CD14-positive monocyte (primary cell): Measurements from ENCODE around the gene TTC21A. TPM values are rescaled to one million over a fixed set of nuclear protein-coding genes. Genes with fewer than 3 reads are reported as not detected.
A peak's percentile ranks its signal among the peaks of the same experiment; 100 is the strongest.

Experiments
- DNase-seq, 3 donors: peaks; one replicate each; pipeline ENCODE4 v3.0.0-alpha.2; 2011 to 2022
- H2AFZ ChIP-seq: 2 replicates; pipeline ENCODE4 v1.6.0; 2012; ENCODE audit warnings: mild to moderate bottlenecking, low read depth, low read length, inconsistent platforms; ENCODE audit not compliant: insufficient read depth, poor library complexity, severe bottlenecking
- H3K27ac ChIP-seq, 2 donors: 1 replicate in 1 of 2; 2 replicates in 1 of 2; pipeline ENCODE4 v1.5.1; 2012 to 2013; ENCODE audit warnings: low read length in 2 of 2, control low read depth in 1 of 2, inconsistent platforms in 1 of 2, low read depth in 1 of 2, mild to moderate bottlenecking in 1 of 2
- H3K27me3 ChIP-seq, 2 donors: one replicate each; pipeline versions ENCODE4 v1.6.0 to v1.6.1; 2011 to 2013; ENCODE audit warnings: low read length in 2 of 2; ENCODE audit not compliant: control insufficient read depth in 2 of 2, insufficient read depth in 2 of 2
- H3K36me3 ChIP-seq, 2 donors: replicated peaks in 1 of 2; 1 replicate in 1 of 2; 2 replicates in 1 of 2; pipeline versions ENCODE4 v1.5.1 to v1.6.1; 2012 to 2013; ENCODE audit warnings: low read length in 2 of 2, control low read depth in 1 of 2, inconsistent platforms in 1 of 2, mild to moderate bottlenecking in 1 of 2; ENCODE audit not compliant: insufficient read depth in 2 of 2, control insufficient read depth in 1 of 2
- H3K4me1 ChIP-seq, 2 donors: 1 replicate in 1 of 2; 2 replicates in 1 of 2; pipeline versions ENCODE4 v1.5.1 to v1.6.1; 2012 to 2013; ENCODE audit warnings: low read length in 2 of 2, control low read depth in 1 of 2, inconsistent platforms in 1 of 2, mild to moderate bottlenecking in 1 of 2, moderate library complexity in 1 of 2; ENCODE audit not compliant: insufficient read depth in 2 of 2, control insufficient read depth in 1 of 2
- H3K4me2 ChIP-seq: replicated peaks from 2 replicates; pipeline ENCODE3; 2012; ENCODE audit warnings: low read length, moderate library complexity, mild to moderate bottlenecking; ENCODE audit not compliant: poor library complexity, severe bottlenecking; ENCODE audit errors: extremely low read depth
- H3K4me3 ChIP-seq, 3 experiments: fragments of 200-600 bp in 1 of 3; sonication (generic) in 1 of 3; replicated peaks in 1 of 3; 1 replicate in 2 of 3; 2 replicates in 1 of 3; pipeline ENCODE4 v1.5.1; 2011 to 2013; ENCODE audit warnings: low read length in 3 of 3, mild to moderate bottlenecking in 3 of 3, control low read depth in 2 of 3, low read depth in 2 of 3, inconsistent platforms in 1 of 3, moderate library complexity in 1 of 3
- H3K79me2 ChIP-seq: 2 replicates; pipeline ENCODE4 v1.6.0; 2012; ENCODE audit warnings: mild to moderate bottlenecking, control low read depth, inconsistent platforms, low read length, moderate library complexity; ENCODE audit not compliant: insufficient read depth
- H3K9ac ChIP-seq: 2 replicates; pipeline ENCODE4 v1.6.0; 2017; ENCODE audit warnings: low read length, mild to moderate bottlenecking; ENCODE audit not compliant: insufficient read depth, poor library complexity, severe bottlenecking
- H3K9me3 ChIP-seq, 2 donors: replicated peaks in 1 of 2; 1 replicate in 1 of 2; 2 replicates in 1 of 2; pipeline versions ENCODE4 v1.5.1 to v1.6.1; 2012 to 2013; ENCODE audit warnings: low read length in 2 of 2, control low read depth in 1 of 2; ENCODE audit not compliant: control insufficient read depth in 1 of 2, insufficient read depth in 1 of 2
- H4K20me1 ChIP-seq: 2 replicates; pipeline ENCODE4 v1.6.0; 2012; ENCODE audit warnings: mild to moderate bottlenecking, low read length, control low read depth, moderate library complexity; ENCODE audit not compliant: insufficient read depth
- H3K27ac Mint-ChIP-seq, 7 donors: one replicate each; pipeline ENCODE4 v1.8.0; 2020; ENCODE audit warnings: mild to moderate bottlenecking in 7 of 7, mixed read lengths in 7 of 7, moderate library complexity in 6 of 7, inconsistent platforms in 2 of 7
- H3K27me3 Mint-ChIP-seq, 3 donors: one replicate each; pipeline ENCODE4 v1.8.0; 2021 to 2022; ENCODE audit warnings: low read depth in 3 of 3, mild to moderate bottlenecking in 3 of 3, mixed read lengths in 3 of 3, moderate library complexity in 3 of 3, inconsistent platforms in 1 of 3
- H3K36me3 Mint-ChIP-seq, 2 donors: one replicate each; pipeline ENCODE4 v1.8.0; 2020; ENCODE audit warnings: mixed read lengths in 2 of 2, inconsistent platforms in 1 of 2, mild to moderate bottlenecking in 1 of 2
- H3K4me1 Mint-ChIP-seq: one replicate; pipeline ENCODE4 v1.8.0; 2020; ENCODE audit warnings: mild to moderate bottlenecking, mixed read lengths
- H3K4me3 Mint-ChIP-seq, 2 donors: one replicate each; pipeline ENCODE4 v1.8.0; 2020; ENCODE audit warnings: mild to moderate bottlenecking in 2 of 2, mixed read lengths in 2 of 2, moderate library complexity in 1 of 2
- H3K9me3 Mint-ChIP-seq, 7 donors: one replicate each; pipeline ENCODE4 v1.8.0; 2020 to 2022; ENCODE audit warnings: mixed read lengths in 7 of 7, mild to moderate bottlenecking in 6 of 7, moderate library complexity in 6 of 7, inconsistent platforms in 2 of 7
- CTCF ChIP-seq: fragments of 200-600 bp; IDR thresholded peaks from one replicate; pipeline ENCODE4 v1.8.0; 2022; ENCODE audit warnings: antibody characterized with exemption, mild to moderate bottlenecking
- WGBS: methylation state at CpG from one replicate; pipeline ENCODE4 v1.1.5; 2013; ENCODE audit warnings: missing lambda C conversion rate; ENCODE audit not compliant: insufficient coverage; 5-methylcytosine and 5-hydroxymethylcytosine counted together
- intact Hi-C, 2 donors: fragments of 100-400 bp; cut with micrococcal nuclease; formaldehyde crosslinking; loops; one replicate each; pipeline versions ENCODE4 v1.15.0 to v1.15.1; 2023
- polyA plus RNA-seq, 3 donors: library from polyadenylated mRNA; depleted of rRNA in 1 of 3; unstranded in 2 of 3; stranded (reverse) in 1 of 3; fragments of 300-500 nt in 2 of 3; fragments of >200 nt in 1 of 3; fragmentation: Illumina TruSeq in 2 of 3; gene quantifications; 1 replicate in 2 of 3; 2 replicates in 1 of 3; pipeline ENCODE4 v1.2.3, GENCODE V29; 2012 to 2021

The TTC21A gene
- polyA plus RNA-seq, 3 donors, result 0.67 to 12.9 (median 2.2) TPM

- Histone ChIP-seq H4K20me1 (peaks cover 92% of the 10 kb centered on the region), H3K4me2 (peak overlapping the region; percentile 98), H3K9ac (no peak overlapping the region), H3K27ac (peak overlapping the region; percentile 93 to 97), H2AFZ (no peak overlapping the region), H3K36me3 (peaks cover 21 to 33% of the 10 kb centered on the region in 2 donors), H3K79me2 (peaks cover 71% of the 10 kb centered on the region), H3K4me1 (peaks cover 73 to 76% of the 10 kb centered on the region in 2 donors), H3K4me3 (peak overlapping the region in 2 of 3 experiments; percentile 20 to 83), H3K9me3 (no peaks in the 10 kb centered on the region), H3K27me3 (no peaks in the 10 kb centered on the region)
- WGBS, result 100% methylated on average over 1 of the region's 4 CpGs
- H3K4me3 Mint-ChIP-seq, result peak overlapping the region; percentile 98 to 100
- H3K27me3 Mint-ChIP-seq, result peaks cover 0 to 5% (median 3%) of the 10 kb centered on the region in 3 donors
- no peak for TF ChIP-seq CTCF
- intact Hi-C loops, result loop anchor here in 1 of 2 donors (5.0 kb wide), 1 partner anchor 33 kb away; no protein-coding TSS in a partner anchor
- H3K27ac Mint-ChIP-seq, result peak overlapping the region; percentile 94 to 99 (median 96)
- DNase-seq, result peak in 2 of 3 donors; percentile 56 to 73
- H3K4me1 Mint-ChIP-seq, result peaks cover 72% of the 10 kb centered on the region
- peaks cover 0 to 6% (median 1%) of the 10 kb centered on the region in 7 donors for H3K9me3 Mint-ChIP-seq
- H3K36me3 Mint-ChIP-seq, result peaks cover 76 to 77% of the 10 kb centered on the region in 2 donors
Measured at GRCh38 chr3:39149059-39149455, 41.6 kb downstream of the TTC21A start.

GRCh38 chr3:39149498-39150147, 42.1 kb downstream of the TTC21A start:
- peak in 1 of 3 donors; percentile 5 for DNase-seq
- Histone ChIP-seq H3K4me1 (peaks cover 73 to 76% of the 10 kb centered on the region in 2 donors), H3K4me2 (peak overlapping the region; percentile 98), H3K27ac (peak overlapping the region; percentile 24 to 97), H3K4me3 (peak overlapping the region in 1 of 3 experiments; percentile 83), H2AFZ (no peak overlapping the region), H4K20me1 (peaks cover 86% of the 10 kb centered on the region), H3K36me3 (peaks cover 16 to 27% of the 10 kb centered on the region in 2 donors), H3K79me2 (peaks cover 71% of the 10 kb centered on the region), H3K9me3 (no peaks in the 10 kb centered on the region), H3K9ac (no peak overlapping the region), H3K27me3 (no peaks in the 10 kb centered on the region)
- intact Hi-C loops, result loop anchor here in 1 of 2 donors (5.0 kb wide), 1 partner anchor 33 kb away; no protein-coding TSS in a partner anchor
- H3K27ac Mint-ChIP-seq, result peak overlapping the region; percentile 94 to 99 (median 96)
- H3K27me3 Mint-ChIP-seq, result peaks cover 0 to 7% (median 3%) of the 10 kb centered on the region in 3 donors
- H3K4me3 Mint-ChIP-seq, result peak overlapping the region; percentile 98 to 100
- peaks cover 70 to 72% of the 10 kb centered on the region in 2 donors for H3K36me3 Mint-ChIP-seq
- peaks cover 0 to 6% (median 2%) of the 10 kb centered on the region in 7 donors for H3K9me3 Mint-ChIP-seq
- no peak for TF ChIP-seq CTCF
- 100% methylated on average over 2 of the region's 3 CpGs for WGBS
- H3K4me1 Mint-ChIP-seq, result peaks cover 77% of the 10 kb centered on the region
